Gastroesophageal sphincter (tissue), 3 donors: ENCODE measurements around the gene LMTK2.

Experiments
- CTCF ChIP-seq, 4 experiments: fragments of 200-600 bp in 2 of 4; fragments of 450-650 bp in 2 of 4; sonication (generic) in 1 of 4; IDR thresholded peaks; one replicate each; pipeline ENCODE4 v1.5.1; 2017 to 2019; ENCODE audit warnings: antibody characterized with exemption in 4 of 4, mild to moderate bottlenecking in 2 of 4, moderate library complexity in 2 of 4
- EP300 ChIP-seq: sonication (generic); formaldehyde crosslinking; IDR thresholded peaks from one replicate; pipeline ENCODE4 v1.6.1; 2017; ENCODE audit warnings: antibody characterized with exemption, mild to moderate bottlenecking
- POLR2A ChIP-seq, 2 donors: fragments of 450-650 bp; IDR thresholded peaks; one replicate each; pipeline ENCODE4 v1.6.1; 2017; ENCODE audit warnings: antibody characterized with exemption in 2 of 2, mild to moderate bottlenecking in 2 of 2, moderate library complexity in 1 of 2
- POLR2AphosphoS5 ChIP-seq: sonication (generic); formaldehyde crosslinking; IDR thresholded peaks from one replicate; pipeline ENCODE4 v1.6.1; 2017; ENCODE audit warnings: antibody characterized with exemption

- TF ChIP-seq CTCF (IDR thresholded peaks at IDR 0.05) (no peak), EP300 (no peak), POLR2A (IDR thresholded peaks at IDR 0.05) (no peak), POLR2AphosphoS5 (no peak)
Observed at GRCh38 chr7:98142658-98143057, 36.0 kb downstream of the LMTK2 start.
